A549 treated with Mapracorat at 1 μM for 4 hours (cell line): ENCODE data around the gene PLCB3. TPM values are rescaled to one million over a fixed set of nuclear protein-coding genes. Genes with fewer than 3 reads are reported as not detected.

ENCODE experiments used
- total RNA-seq: library from RNA; stranded (reverse); fragments of 200-300 nt; extraction: Qiagen RNA extraction; gene quantifications from 5 replicates; pipeline ENCODE4 v1.2.3, GENCODE V29; 2022

The PLCB3 gene
- total RNA-seq, 1 experiment from 2014 or later, result 16.3 TPM

GRCh38 chr11:64317961-64318765 is 66.8 kb downstream of the PLCB3 start, which contains the start of gene PRDX5:
Gene PRDX5 (plus strand): TSS chr11:64318121. CDS start chr11:64318216, 95 bp downstream.

Other genes with a start within 250 kb of the PLCB3 start
- gene FLRT1, start 215.6 kb upstream of the PLCB3 start, total RNA-seq, result 0.03 to 0.10 TPM (median 0.06 TPM) in 4 of 5 replicates, not detected in the other
- gene MACROD1, start 85.4 kb upstream of the PLCB3 start, total RNA-seq, result 11.4 to 17.0 TPM (median 13.6 TPM) in 5 replicates
- gene STIP1, start 65.4 kb upstream of the PLCB3 start, total RNA-seq, result 221 to 250 TPM (median 241 TPM) in 5 replicates
- 0.52 to 2.3 TPM (median 1.5 TPM) in 5 replicates for gene FERMT3, start 44.8 kb upstream of the PLCB3 start, total RNA-seq
- gene TRPT1, start 25.3 kb upstream of the PLCB3 start, total RNA-seq, result 19.7 to 25.1 TPM (median 23.2 TPM) in 5 replicates
- 30.1 to 40.4 TPM (median 39.0 TPM) in 5 replicates for gene NUDT22, start 25.3 kb upstream of the PLCB3 start, total RNA-seq
- gene DNAJC4, start 21.0 kb upstream of the PLCB3 start, total RNA-seq, result 17.3 to 22.9 TPM (median 19.6 TPM) in 5 replicates
- gene VEGFB, start 16.9 kb upstream of the PLCB3 start, total RNA-seq, result 34.1 to 50.0 TPM (median 49.1 TPM) in 5 replicates
- gene FKBP2, start 10.4 kb upstream of the PLCB3 start, total RNA-seq, result 124 to 151 TPM (median 130 TPM) in 5 replicates
- gene PPP1R14B, start 4.6 kb upstream of the PLCB3 start, total RNA-seq, result 240 to 390 TPM (median 370 TPM) in 5 replicates
- 72.9 to 96.6 TPM (median 94.9 TPM) in 5 replicates for gene BAD, start 33.1 kb downstream of the PLCB3 start, total RNA-seq
- gene GPR137, start 34.3 kb downstream of the PLCB3 start, total RNA-seq, result 31.9 to 53.0 TPM (median 47.6 TPM) in 5 replicates
- gene KCNK4, start 39.8 kb downstream of the PLCB3 start, total RNA-seq, result not detected in 5 replicates
- gene CATSPERZ, start 48.8 kb downstream of the PLCB3 start, total RNA-seq, result 1.7 to 2.7 TPM (median 2.4 TPM) in 5 replicates
- gene ESRRA, start 54.0 kb downstream of the PLCB3 start, total RNA-seq, result 35.7 to 60.9 TPM (median 58.2 TPM) in 5 replicates
- gene TRMT112, start 66.0 kb downstream of the PLCB3 start, total RNA-seq, result 391 to 479 TPM (median 434 TPM) in 5 replicates
- 399 to 495 TPM (median 464 TPM) in 5 replicates for gene PRDX5, start 66.6 kb downstream of the PLCB3 start, total RNA-seq
- gene CCDC88B, start 88.7 kb downstream of the PLCB3 start, total RNA-seq, result 8.6 to 11.4 TPM (median 10.3 TPM) in 5 replicates
- gene RPS6KA4, start 107.6 kb downstream of the PLCB3 start, total RNA-seq, result 46.3 to 68.4 TPM (median 63.4 TPM) in 5 replicates